GM20000 (cell line): Measurements from ENCODE around the gene CACNG6.

ENCODE experiments used
- DNase-seq: peaks from one replicate; pipeline ENCODE4 v3.0.0; 2012; ENCODE audit warnings: low spot score
- TF ChIP-seq, protein P1 (sequence below): IDR thresholded peaks from 2 replicates; pipeline ENCODE4 v1.5.1; 2012; ENCODE audit warnings: mild to moderate bottlenecking, control low read depth; ENCODE audit errors: extremely low read depth, missing control alignments

The CACNG6 gene

DNA sequence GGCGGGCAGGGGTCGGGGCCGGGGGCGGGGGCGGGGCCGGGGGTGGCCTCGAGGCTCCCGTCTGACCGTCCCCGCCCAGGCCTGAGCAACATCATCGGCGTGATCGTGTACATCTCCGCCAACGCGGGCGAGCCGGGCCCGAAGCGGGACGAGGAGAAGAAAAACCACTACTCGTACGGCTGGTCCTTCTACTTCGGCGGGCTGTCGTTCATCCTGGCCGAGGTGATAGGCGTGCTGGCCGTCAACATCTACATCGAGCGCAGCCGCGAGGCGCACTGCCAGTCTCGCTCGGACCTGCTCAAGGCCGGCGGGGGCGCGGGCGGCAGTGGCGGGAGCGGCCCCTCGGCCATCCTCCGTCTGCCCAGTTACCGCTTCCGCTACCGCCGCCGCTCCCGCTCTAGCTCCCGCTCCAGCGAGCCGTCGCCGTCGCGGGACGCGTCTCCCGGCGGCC lies 9.4 kb upstream of the CACNG6 start:
- peak; percentile 59 for DNase-seq
- TF ChIP-seq, protein P1, sequence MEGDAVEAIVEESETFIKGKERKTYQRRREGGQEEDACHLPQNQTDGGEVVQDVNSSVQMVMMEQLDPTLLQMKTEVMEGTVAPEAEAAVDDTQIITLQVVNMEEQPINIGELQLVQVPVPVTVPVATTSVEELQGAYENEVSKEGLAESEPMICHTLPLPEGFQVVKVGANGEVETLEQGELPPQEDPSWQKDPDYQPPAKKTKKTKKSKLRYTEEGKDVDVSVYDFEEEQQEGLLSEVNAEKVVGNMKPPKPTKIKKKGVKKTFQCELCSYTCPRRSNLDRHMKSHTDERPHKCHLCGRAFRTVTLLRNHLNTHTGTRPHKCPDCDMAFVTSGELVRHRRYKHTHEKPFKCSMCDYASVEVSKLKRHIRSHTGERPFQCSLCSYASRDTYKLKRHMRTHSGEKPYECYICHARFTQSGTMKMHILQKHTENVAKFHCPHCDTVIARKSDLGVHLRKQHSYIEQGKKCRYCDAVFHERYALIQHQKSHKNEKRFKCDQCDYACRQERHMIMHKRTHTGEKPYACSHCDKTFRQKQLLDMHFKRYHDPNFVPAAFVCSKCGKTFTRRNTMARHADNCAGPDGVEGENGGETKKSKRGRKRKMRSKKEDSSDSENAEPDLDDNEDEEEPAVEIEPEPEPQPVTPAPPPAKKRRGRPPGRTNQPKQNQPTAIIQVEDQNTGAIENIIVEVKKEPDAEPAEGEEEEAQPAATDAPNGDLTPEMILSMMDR = no peak

DNA sequence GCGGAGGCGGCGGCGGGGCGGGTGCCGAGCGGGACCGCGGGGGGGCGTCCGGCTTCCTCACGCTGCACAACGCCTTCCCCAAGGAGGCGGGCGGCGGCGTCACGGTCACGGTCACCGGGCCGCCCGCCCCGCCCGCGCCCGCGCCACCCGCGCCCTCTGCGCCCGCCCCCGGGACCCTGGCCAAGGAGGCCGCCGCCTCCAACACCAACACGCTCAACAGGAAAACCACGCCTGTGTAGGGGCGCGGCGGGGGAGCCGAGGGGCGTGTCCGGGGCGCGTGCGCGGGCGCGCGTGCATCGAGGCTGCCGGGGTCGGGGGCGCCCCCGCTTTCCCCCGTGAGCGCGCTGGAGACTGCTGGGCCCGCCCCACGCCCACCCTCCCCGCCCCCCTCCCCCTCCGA lies 8.8 kb upstream of the CACNG6 start:
- DNase-seq = no peak
- TF ChIP-seq, protein P1 = no peak

DNA sequence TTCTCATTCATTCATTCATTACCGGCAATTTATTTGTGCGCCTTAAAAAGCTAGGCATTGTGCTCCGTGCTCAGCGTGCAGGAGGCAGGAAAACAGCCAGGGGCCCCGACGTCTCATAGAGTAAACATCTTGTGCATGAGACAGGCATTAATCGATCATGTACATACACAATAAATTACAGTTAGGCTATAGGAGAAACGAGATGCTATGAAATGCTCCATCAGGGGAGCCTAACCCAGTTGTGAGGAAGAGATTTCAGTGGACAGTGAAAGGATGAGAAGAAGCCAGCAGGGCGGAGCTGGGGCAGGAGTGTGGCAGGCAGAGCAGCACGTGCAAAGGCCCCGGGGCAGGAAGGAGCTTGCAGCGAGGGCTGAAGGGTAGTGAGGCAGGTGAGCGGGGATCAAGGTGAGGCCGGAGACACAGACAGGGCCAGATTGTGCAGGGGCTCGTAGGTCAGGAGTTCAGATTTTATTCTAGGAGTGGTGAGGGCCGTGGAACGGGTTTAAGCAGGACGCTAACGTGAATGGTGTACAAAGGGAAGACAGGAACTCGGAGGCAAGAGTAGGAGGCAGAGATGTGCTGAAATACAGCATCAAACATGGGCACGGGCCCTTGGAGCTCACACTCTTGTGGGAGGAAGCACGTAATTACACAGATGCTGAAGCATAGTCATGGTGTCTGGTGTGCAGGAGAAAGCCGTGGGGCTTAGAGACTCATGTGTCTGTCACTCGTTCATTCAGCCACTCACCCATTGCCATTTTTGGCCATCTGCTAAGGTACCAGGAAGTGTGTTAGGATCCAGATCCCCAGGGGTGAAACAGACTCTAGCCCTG lies 7.8 kb upstream of the CACNG6 start:
- TF ChIP-seq, protein P1 = no peak
- no peak for DNase-seq

DNA sequence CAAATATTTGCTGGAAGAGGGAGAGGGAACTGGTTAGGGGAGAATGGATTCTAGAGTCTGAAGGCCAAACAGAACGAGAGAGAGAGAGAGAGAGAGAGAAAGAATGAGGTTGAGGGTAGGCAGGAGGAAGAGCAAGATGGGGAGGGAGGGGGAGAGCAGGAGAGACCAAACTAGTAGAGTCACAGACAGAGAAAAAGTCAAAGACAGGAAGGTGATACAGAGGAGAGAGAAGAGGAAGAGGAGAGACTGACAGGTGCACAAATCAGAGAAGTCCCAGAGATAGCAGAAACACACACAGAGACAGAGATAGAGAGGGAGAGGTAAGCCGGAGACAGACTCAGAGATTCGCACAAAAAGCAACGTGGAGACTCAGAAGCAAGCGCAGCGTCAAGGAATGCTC lies 5.6 kb upstream of the CACNG6 start:
- no peak for DNase-seq
- TF ChIP-seq, protein P1 = no peak

DNA sequence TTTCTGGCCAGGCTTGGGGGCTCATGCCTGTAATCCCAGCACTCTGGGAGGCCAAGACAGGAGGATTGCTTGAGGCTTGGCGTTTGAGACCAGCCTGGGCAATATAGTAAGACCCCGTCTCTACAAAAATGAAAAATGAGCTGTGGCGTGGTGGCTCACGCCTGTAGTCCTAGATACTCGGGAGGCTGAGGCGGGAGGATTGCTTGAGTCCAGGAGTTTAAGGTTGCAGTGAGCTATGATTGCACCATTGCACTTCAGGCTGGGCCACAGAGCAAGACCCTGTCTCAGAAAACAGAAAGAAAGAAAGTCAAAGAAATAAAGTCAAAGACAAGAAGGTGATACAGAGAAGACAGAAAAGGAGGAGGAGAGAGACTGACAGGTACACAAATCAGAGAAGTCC lies 2.5 kb upstream of the CACNG6 start:
- no peak for DNase-seq
- TF ChIP-seq, protein P1 = no peak

DNA sequence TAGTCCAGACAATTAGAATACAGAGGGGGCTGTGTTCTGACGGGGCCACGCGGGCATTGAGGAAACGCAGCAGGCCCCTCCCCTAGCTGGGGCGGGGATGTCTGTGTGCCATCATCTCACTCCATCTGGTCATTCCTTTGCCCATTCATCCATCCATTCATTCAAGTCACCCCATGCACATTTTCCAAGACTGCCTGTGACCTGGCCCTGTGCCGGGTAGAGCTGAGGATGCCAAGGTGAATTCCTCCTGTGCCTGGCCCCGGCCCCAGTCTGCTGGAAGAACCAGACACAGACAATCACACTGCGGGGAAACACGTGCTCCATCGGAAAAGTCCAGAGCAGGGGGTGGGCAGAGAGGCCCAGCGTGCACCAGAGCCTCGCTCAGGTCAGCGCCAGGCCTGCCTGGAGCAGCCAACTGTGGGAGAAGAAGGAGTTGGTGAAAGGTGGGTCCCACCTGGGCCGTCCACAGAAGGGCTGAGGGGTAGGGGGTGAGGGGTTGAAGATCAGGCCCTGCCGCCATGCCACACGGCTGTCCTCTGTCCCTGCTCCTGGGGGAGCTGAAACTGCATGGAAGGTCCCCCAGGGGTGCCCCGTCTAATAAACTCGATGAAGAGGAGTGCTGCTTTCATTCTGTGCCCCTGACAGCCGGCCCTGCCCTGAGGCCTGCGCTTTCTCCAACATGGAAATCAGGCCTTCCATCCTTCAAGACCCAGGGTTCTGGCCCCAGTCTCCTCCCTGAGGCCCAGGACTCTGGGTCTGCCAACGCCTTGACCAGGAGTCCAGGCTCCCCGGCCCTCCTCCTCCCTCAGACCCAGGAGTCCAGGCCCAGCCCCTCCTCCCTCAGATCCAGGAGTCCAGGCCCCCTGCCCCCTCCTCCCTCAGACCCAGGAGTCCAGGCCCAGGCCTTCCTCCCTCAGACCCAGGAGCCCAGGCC lies 1.6 kb upstream of the CACNG6 start:
- TF ChIP-seq, protein P1 = no peak
- no peak for DNase-seq

DNA sequence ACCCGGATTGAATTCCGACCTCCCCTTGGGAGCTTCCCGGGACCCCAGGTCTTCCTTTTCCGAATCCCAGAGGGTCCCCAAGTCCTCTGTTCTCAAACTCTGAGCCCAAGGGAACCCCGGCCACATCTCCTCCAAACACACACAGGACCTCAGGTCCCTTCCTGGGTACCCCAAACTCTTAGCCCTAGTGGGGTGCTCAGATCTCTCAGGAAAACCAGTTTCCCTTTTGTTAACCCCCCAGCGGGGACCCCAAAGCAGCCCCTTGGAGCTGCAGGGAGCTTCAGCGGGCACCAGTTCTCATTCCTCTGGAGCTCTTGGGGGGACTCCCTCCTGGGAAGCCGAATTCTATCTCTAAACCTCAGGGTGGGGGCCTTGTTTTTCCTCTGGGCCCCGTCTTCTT lies 774 bp downstream of the CACNG6 start:
- TF ChIP-seq, protein P1 = no peak
- DNase-seq = peak; percentile 45
